HG03103 (cell line): ENCODE results near the gene LGSN.
"Not testable (repeated sequence)": the region's sequence is repeated elsewhere in the genome, so short reads cannot be mapped to it uniquely, and the experiment has no call there.

ENCODE experiments used
- ATAC-seq: cut with Tn5 transposase; IDR thresholded peaks from one replicate; pipeline ENCODE4 v1.9.1; 2021; ENCODE audit warnings: low read depth; ENCODE audit not compliant: unreplicated experiment

The LGSN gene

GRCh38 chr6:63307581-63308246 is 12.1 kb downstream of the LGSN start:
- peak; percentile 92 for ATAC-seq

- no peak for ATAC-seq
Observed at GRCh38 chr6:63306420-63306819, 13.4 kb downstream of the LGSN start.

- no peak for ATAC-seq
Observed at GRCh38 chr6:63305277-63305676, 14.5 kb downstream of the LGSN start.

- no peak for ATAC-seq
Observed at GRCh38 chr6:63303476-63303875, 16.3 kb downstream of the LGSN start.

- no peak for ATAC-seq
Observed at GRCh38 chr6:63299667-63300066, 20.1 kb downstream of the LGSN start.

- ATAC-seq = no peak
Observed at GRCh38 chr6:63295553-63296194, 24.1 kb downstream of the LGSN start.

- ATAC-seq = no peak
Observed at GRCh38 chr6:63290492-63291058, 29.2 kb downstream of the LGSN start.

GRCh38 chr6:63289269-63289872 is 30.4 kb downstream of the LGSN start:
- ATAC-seq = no peak

GRCh38 chr6:63280639-63281180 is 39.1 kb downstream of the LGSN start:
- no peak for ATAC-seq

GRCh38 chr6:63278916-63279315 is 40.9 kb downstream of the LGSN start:
- ATAC-seq = no peak

GRCh38 chr6:63275953-63276352 is 43.8 kb downstream of the LGSN start:
- no peak for ATAC-seq

GRCh38 chr6:63274795-63275430 is 44.9 kb downstream of the LGSN start:
- not testable (repeated sequence) for ATAC-seq

- ATAC-seq = no peak
Observed at GRCh38 chr6:63272397-63272796, 47.4 kb downstream of the LGSN start.

- no peak for ATAC-seq
Observed at GRCh38 chr6:63269470-63269869, 50.3 kb downstream of the LGSN start.

GRCh38 chr6:63268574-63268973 is 51.2 kb downstream of the LGSN start:
- ATAC-seq = peak; percentile 50

- ATAC-seq = no peak
Observed at GRCh38 chr6:63267828-63268227, 52.0 kb downstream of the LGSN start.

- no peak for ATAC-seq
Observed at GRCh38 chr6:63267046-63267445, 52.7 kb downstream of the LGSN start.

GRCh38 chr6:63263444-63263843 is 56.3 kb downstream of the LGSN start:
- no peak for ATAC-seq

GRCh38 chr6:63261820-63262219 is 58.0 kb downstream of the LGSN start:
- ATAC-seq = no peak

GRCh38 chr6:63259153-63259552 is 60.6 kb downstream of the LGSN start:
- ATAC-seq = no peak
